T47D (cell line): ENCODE measurements around the gene RIPOR3.

Experiments
- DNase-seq, 2 experiments: peaks; one replicate each; pipeline versions ENCODE4 v3.0.0 to v3.0.0-alpha.2; 2011 to 2012; ENCODE audit warnings: low read depth in 1 of 2, low spot score in 1 of 2
- JUND ChIP-seq: IDR thresholded peaks from 2 replicates; pipeline ENCODE4 v1.6.1; 2012; ENCODE audit warnings: low read depth
- in situ Hi-C: cut with HindIII; loops from 2 replicates; pipeline ENCODE4 v1.10.0; 2016; ENCODE audit warnings: low sequenced_read_pairs, low pct_unique_long_range_greater_than_20kb

RIPOR3 gene

GRCh38 chr20:50729901-50730764 lies 38.8 kb upstream of the RIPOR3 start:
- peak in 1 of 2 experiments; percentile 70 for DNase-seq
- TF ChIP-seq JUND = no peak
- in situ Hi-C loops = no loop called here

GRCh38 chr20:50728981-50729874 lies 37.9 kb upstream of the RIPOR3 start:
- in situ Hi-C loops = no loop called here
- peak in 1 of 2 experiments; percentile 95 for DNase-seq
- TF ChIP-seq JUND = 0 out of 2 replicates have a peak, but pooled peaks have one; percentile 29

GRCh38 chr20:50728486-50728980 lies 37.2 kb upstream of the RIPOR3 start:
- no peak for DNase-seq
- no peak for TF ChIP-seq JUND
- in situ Hi-C loops = no loop called here

GRCh38 chr20:50727792-50728485 lies 36.6 kb upstream of the RIPOR3 start:
- DNase-seq = no peak
- in situ Hi-C loops = no loop called here

GRCh38 chr20:50726955-50727791 lies 35.8 kb upstream of the RIPOR3 start:
- peak; percentile 100 for TF ChIP-seq JUND
- DNase-seq = peak in 1 of 2 experiments; percentile 98
- in situ Hi-C loops = no loop called here

More at GRCh38 chr20:50727792-50728485, 36.6 kb upstream of the RIPOR3 start:
- no peak for TF ChIP-seq JUND

- in situ Hi-C loops = no loop called here
- DNase-seq = no peak
- TF ChIP-seq JUND = no peak
These were observed 34.3 kb upstream of the RIPOR3 start for GRCh38 chr20:50725724-50726005.

- in situ Hi-C loops = no loop called here
- TF ChIP-seq JUND = no peak; the same call in 1 of the 2 replicates
- peak in 1 of 2 experiments; percentile 93 for DNase-seq
These were observed 33.7 kb upstream of the RIPOR3 start for GRCh38 chr20:50724851-50725723.

GRCh38 chr20:50724112-50724725 lies 32.9 kb upstream of the RIPOR3 start:
- in situ Hi-C loops = no loop called here
- no peak for TF ChIP-seq JUND

GRCh38 chr20:50723672-50724071 lies 32.3 kb upstream of the RIPOR3 start:
- in situ Hi-C loops = no loop called here
- TF ChIP-seq JUND = no peak
- DNase-seq = no peak

More at GRCh38 chr20:50724112-50724725, 32.9 kb upstream of the RIPOR3 start:
- DNase-seq = no peak

- no peak for TF ChIP-seq JUND
- no peak for DNase-seq
- in situ Hi-C loops = no loop called here
These were observed 31.2 kb upstream of the RIPOR3 start for GRCh38 chr20:50722424-50723155.
